Fibroblast of peridontal ligament (primary cell): Measurements from ENCODE around the gene STIM1.
"Not testable (repeated sequence)": the region's sequence is repeated elsewhere in the genome, so short reads cannot be mapped to it uniquely, and the experiment has no call there.

Source experiments
- DNase-seq: peaks from one replicate; pipeline ENCODE4 v3.0.0-alpha.2; 2010; ENCODE audit errors: extremely low read depth

Gene STIM1

DNA sequence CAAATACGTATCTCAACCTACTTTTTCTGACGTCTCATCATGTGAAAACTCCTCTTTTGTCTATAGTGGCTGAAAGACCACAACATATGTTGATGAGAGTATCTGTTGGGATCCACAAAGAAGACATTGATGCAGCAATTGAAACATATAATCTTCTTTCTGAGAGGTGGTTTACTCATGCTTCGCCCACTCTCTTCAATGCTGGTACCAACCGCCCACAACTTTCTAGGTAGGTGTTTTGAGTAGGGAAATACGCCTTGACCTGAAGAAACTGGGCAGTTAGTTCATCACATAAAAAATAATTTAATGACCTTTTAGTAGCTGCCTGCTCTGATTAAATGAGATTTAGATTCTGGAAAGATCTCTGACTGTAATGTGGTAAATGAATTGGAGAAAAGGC is 256.4 kb downstream of the STIM1 start:
- no peak for DNase-seq

DNA sequence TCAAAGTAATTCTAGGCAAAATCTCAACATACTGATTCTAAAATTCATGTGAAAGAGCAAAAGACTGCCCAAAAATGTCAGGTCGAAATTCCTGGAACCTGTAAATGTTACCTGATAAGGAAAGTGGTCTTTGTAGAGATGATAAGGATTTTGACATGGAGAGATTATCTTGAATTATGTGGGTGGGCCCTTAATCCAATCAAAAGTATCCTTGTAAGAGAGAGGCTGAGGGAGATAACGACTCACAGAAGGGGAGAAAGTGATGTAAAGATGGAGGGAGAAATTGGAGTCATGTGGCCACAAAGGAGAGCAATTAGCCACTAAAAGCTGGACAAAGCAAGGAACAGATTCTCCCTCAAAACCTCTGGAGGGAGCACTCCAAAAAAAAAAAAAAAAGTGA is 259.7 kb downstream of the STIM1 start:
- no peak for DNase-seq

DNA sequence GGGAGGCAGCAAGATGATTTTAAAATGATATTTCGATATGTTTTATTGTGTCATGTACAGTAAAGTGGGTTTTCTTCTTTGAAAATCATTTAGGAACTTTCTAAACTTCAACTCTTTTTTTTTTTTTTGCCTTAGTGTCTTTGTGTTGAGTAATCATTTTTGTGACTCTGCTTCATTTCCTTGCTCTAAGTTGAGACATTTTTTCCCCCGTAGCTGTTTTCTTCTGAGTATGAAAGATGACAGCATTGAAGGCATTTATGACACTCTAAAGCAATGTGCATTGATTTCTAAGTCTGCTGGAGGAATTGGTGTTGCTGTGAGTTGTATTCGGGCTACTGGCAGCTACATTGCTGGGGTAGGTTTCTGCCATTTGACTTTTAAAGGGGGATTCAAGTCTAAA is 262.6 kb downstream of the STIM1 start:
- peak; percentile 73 for DNase-seq

DNA sequence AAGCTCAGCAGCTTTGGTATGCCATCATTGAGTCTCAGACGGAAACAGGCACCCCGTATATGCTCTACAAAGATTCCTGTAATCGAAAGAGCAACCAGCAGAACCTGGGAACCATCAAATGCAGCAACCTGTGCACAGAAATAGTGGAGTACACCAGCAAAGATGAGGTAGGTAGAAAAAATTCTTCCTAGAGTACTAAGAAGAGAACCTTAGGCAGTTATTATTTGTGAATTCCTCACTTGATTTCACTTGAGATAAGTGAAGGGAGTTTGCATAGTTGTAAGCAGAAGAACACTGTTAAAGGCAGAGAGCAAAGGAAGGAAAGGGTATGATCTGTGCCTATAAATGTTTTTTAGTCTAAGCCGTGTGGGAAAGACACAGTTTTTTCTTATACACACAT is 267.8 kb downstream of the STIM1 start:
- no peak for DNase-seq

DNA sequence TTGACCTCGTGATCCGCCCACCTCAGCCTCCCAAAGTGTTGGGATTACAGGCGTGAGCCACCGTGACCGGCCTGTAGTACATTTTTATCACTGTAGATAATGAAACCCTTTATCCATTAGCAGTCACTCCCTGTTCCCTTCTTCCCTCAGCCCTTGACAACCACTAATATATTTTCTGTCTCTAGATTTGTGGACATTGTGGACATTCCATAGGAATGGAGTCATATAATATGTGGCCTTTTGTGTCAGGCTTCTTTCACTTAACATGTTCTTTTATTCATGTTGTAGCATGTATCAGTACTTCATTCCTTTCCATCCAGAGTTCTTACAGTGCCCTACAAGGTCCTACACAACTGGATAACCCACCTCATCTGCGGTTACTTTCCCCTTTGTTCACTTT is 269.7 kb downstream of the STIM1 start:
- DNase-seq: no peak

DNA sequence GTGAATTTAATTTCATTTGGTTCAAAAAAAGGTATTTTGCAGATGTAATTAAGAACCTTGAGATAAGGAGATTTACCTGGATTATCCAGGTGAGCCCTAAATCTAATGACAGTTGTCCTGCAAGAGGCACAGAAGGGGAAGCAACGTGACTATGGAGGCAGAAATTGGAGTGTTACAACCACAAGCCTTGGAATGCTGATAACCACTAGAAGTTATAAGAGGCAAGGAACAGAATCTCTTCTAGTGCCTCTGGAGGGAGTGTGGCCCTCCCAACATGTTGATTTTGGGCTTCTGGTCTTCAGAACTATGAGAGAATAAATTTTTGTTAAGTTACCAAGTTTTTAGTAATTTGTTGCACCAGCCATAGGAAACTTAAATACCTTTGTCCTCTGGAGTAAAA is 271.9 kb downstream of the STIM1 start:
- no peak for DNase-seq

DNA sequence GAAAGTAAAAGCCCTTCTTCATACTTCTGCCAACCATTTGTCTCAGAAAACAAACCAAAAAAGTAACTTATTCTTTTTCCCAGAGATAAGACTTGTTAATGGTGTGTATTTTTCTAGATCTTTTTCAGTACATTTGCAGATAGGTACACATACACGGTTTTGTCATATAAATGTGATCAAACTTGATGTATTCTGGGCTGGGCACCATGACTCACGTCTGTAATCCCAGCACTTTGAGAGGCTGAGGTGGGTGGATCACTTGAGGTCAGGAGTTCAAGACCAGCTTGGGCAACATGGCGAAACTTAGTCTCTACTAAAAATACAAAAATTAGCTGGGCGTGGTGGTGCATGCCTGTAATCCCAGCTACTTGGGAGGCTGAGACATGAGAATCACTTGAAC is 274.8 kb downstream of the STIM1 start:
- not testable (repeated sequence) for DNase-seq

DNA sequence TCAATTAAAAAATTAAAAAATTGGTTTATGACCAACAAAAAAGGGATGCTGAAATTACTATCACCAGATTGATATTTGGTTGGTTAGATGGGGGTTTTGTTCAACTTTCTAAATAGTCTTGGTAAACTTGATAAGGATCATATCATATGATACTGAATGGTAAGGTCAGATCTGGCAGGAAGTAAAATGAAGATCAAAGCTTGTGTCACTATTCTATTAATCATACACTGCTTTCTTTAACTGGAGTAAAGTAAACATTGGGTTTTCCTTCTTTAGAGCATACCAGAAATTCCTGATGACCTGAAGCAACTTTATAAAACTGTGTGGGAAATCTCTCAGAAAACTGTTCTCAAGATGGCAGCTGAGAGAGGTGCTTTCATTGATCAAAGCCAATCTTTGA is 279.3 kb downstream of the STIM1 start:
- peak; percentile 37 for DNase-seq

DNA sequence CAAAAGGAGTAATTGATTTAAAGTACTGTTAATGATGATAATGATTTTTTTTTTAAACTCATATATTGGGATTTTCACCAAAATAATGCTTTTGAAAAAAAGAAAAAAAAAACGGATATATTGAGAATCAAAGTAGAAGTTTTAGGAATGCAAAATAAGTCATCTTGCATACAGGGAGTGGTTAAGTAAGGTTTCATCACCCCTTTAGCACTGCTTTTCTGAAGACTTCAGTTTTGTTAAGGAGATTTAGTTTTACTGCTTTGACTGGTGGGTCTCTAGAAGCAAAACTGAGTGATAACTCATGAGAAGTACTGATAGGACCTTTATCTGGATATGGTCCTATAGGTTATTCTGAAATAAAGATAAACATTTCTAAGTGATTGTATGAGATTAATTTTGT is 283.0 kb downstream of the STIM1 start:
- no peak for DNase-seq

DNA sequence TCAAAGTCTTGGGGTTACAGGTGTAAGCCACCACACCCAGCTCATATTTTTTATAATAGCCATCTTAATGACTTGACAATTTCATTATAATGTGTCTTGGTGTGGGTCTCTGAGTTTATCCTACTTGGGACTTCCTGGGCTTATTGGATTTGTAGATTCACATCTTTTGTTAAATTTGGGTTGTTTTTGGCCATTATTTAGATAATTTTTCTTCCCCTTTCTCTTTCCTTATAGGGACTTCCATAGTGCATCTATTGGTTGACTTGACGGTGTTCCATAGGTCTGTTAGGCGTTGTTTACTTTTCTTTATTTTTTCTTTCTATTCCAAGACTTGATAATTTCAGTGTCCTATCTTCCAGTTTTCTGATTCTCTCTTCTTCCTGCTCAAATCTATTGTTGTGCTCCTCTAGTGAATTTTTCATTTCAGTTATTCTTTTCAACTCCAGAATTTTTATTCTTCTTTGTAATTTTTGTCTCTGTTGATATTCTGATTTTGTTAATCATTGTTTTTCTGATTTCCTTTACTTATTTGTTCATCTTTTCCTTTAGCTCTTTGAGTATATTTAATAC is 284.7 kb downstream of the STIM1 start:
- DNase-seq: no peak
